HS-5 (cell line): Measurements from ENCODE around the gene ARL4A.
"Not testable (repeated sequence)": the region's sequence is repeated elsewhere in the genome, so short reads cannot be mapped to it uniquely, and the experiment has no call there.

Experiments used
- DNase-seq: peaks from one replicate; pipeline ENCODE4 v3.0.0-alpha.2; 2012; ENCODE audit warnings: low read depth

The ARL4A gene

GRCh38 chr7:12670000-12670729, 17.3 kb upstream of the ARL4A start:
- no peak for DNase-seq

GRCh38 chr7:12670743-12671520, 16.5 kb upstream of the ARL4A start:
- DNase-seq, result no peak

GRCh38 chr7:12673436-12673835, 14.0 kb upstream of the ARL4A start:
- not testable (repeated sequence) for DNase-seq

GRCh38 chr7:12674053-12674452, 13.4 kb upstream of the ARL4A start:
- no peak for DNase-seq

GRCh38 chr7:12674861-12675260, 12.6 kb upstream of the ARL4A start:
- no peak for DNase-seq

- DNase-seq, result no peak
These were observed 3.5 kb upstream of the ARL4A start for GRCh38 chr7:12683678-12684585.

- DNase-seq, result no peak
These were observed 2.7 kb upstream of the ARL4A start for GRCh38 chr7:12684733-12685132.

- DNase-seq, result no peak
These were observed 1.9 kb upstream of the ARL4A start for GRCh38 chr7:12685550-12685949.

- DNase-seq, result peak; percentile 100
These were observed 1.1 kb upstream of the ARL4A start for GRCh38 chr7:12686234-12686890.

GRCh38 chr7:12687718-12688171, 312 bp downstream of the ARL4A start:
- DNase-seq, result no peak

GRCh38 chr7:12688485-12689170, 1.2 kb downstream of the ARL4A start:
- not testable (repeated sequence) for DNase-seq

GRCh38 chr7:12689451-12689850, 2.0 kb downstream of the ARL4A start:
- no peak for DNase-seq

GRCh38 chr7:12690041-12690878, 2.8 kb downstream of the ARL4A start:
- DNase-seq, result no peak

- DNase-seq, result not testable (repeated sequence)
These were observed 4.0 kb downstream of the ARL4A start for GRCh38 chr7:12691388-12691787.

- no peak for DNase-seq
These were observed 4.6 kb downstream of the ARL4A start for GRCh38 chr7:12692035-12692434.

- no peak for DNase-seq
These were observed 5.2 kb downstream of the ARL4A start for GRCh38 chr7:12692479-12693259.

- DNase-seq, result no peak
These were observed 7.4 kb downstream of the ARL4A start for GRCh38 chr7:12694817-12695216.

GRCh38 chr7:12695965-12696364, 8.5 kb downstream of the ARL4A start:
- DNase-seq, result no peak

GRCh38 chr7:12699299-12699698, 11.9 kb downstream of the ARL4A start:
- DNase-seq, result no peak
